Measurements from ENCODE around the gene PCGF2. TPM values are rescaled to one million over a fixed set of nuclear protein-coding genes. Genes with fewer than 3 reads are reported as not detected.

The PCGF2 gene
- total and polyA plus RNA-seq, 9 of the 15 experiments (the other 6 are each of a cell fraction or from before 2014, with no cell fraction given), result 1.3 to 33.4 (median 7.0) TPM

DNA sequence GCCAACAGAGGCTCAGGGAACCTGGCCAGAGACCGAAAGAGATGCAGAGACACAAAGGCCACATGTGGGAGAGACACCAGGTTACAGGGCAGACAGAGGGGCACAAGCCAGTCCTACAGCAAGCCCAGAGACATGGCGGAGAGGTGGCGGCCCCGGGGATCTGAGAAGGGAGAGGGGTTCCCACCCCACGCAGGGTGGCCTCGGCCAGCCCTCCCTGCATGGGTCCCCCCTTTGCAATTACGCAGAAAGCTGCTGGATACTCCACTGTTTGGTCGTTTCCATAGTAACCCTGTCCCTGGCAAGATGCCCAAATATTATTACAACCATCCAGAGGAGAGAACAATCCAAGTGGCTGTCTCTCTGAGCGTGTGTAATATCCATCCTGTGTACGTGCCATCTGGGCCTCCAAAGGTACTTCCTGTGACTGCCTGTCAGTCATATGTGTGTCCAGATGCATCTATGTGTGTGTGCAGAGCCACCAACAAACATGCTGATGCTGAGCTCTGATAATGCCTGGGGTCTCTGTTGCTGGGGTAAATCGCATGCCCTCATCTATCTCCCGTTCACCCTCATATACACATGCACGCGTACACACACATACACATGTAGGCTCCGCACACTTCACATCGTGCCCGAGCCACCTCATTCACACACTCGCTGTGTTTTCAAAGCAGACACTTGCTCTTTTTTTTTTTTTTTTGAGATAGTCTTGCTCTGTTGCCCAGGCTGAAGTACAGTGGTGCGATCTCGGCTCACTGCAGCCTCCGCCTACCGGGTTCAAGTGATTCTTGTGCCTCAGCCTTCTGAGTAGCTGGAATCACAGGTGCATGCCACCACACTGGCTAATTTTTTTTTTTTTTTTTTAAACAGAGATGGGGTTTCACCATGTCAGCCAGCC is 5.5 kb downstream of the PCGF2 start:
- DNase-seq (ENCODE audit: extremely low read depth in 1 of 4, low spot score in 3 of 4) (no peak), ATAC-seq (no peak), FAIRE-seq (no peak)
- CTCF ChIA-PET (ENCODE audit: low intra/inter-chr PET ratio), result no interaction called here
- peaks cover 38% of the 10 kb centered on the region; the same call in 2 of the 3 replicates for H3K36me3 ChIP-seq (ENCODE audit: control insufficient read depth, insufficient read depth, low read length)
- in situ Hi-C loops (cut with MboI), result no loop called here
- H3K4me1 ChIP-seq (replicated peaks in 1 of 2; ENCODE audit: control insufficient read depth in 2 of 2, insufficient read depth in 2 of 2, low read length in 2 of 2), result peaks cover 19 to 40% of the 10 kb centered on the region in 2 experiments
- 0 out of 4 replicates have a peak overlapping the region, but pooled peaks of 1 of the 2 experiments have one; percentile 1 for H3K9ac ChIP-seq (ENCODE audit: insufficient read depth in 1 of 2, low read depth in 2 of 2, low read length in 2 of 2)
- peaks cover 59% of the 10 kb centered on the region for H3K79me2 ChIP-seq (ENCODE audit: control insufficient read depth, insufficient read depth, low read length)
- no TSS peak for BruUV-seq (replicated peaks)
- no peak overlapping the region; the same call in 2 of the 3 replicates for H3K27ac ChIP-seq (ENCODE audit: extremely low read depth, low read depth, low read length)
- WGBS (ENCODE audit: insufficient coverage, low coverage, missing lambda C conversion rate), result 72% methylated on average over 19 of the region's 22 CpGs
- H4K20me1 ChIP-seq (replicated peaks; ENCODE audit: control insufficient read depth, insufficient read depth, low read length), result peaks cover 13% of the 10 kb centered on the region
- TF ChIP-seq NFIC (IDR thresholded peaks at IDR 0.05) (peak; percentile 90), U2AF1 (optimal IDR thresholded peaks at IDR 0.05; ENCODE audit: low read depth, low read length) (no peak), RFX1 (IDR thresholded peaks at IDR 0.05) (peak; percentile 87)
- TF ChIP-seq, protein P1, sequence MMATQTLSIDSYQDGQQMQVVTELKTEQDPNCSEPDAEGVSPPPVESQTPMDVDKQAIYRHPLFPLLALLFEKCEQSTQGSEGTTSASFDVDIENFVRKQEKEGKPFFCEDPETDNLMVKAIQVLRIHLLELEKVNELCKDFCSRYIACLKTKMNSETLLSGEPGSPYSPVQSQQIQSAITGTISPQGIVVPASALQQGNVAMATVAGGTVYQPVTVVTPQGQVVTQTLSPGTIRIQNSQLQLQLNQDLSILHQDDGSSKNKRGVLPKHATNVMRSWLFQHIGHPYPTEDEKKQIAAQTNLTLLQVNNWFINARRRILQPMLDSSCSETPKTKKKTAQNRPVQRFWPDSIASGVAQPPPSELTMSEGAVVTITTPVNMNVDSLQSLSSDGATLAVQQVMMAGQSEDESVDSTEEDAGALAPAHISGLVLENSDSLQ (IDR thresholded peaks at IDR 0.05), result peak; percentile 78
- H2AFZ ChIP-seq (ENCODE audit: low read depth, low read length), result no peak overlapping the region
- intact Hi-C loops (cut with micrococcal nuclease), result no loop called here
- no peaks in the 10 kb centered on the region for H3K27me3 ChIP-seq (ENCODE audit: control insufficient read depth in 2 of 2, insufficient read depth in 2 of 2, low read length in 2 of 2)
- H3K4me2 ChIP-seq (ENCODE audit: insufficient read depth, low read length), result no peak overlapping the region
- H3K4me3 ChIP-seq, result no peak overlapping the region
- H3K9me3 ChIP-seq (replicated peaks; ENCODE audit: control insufficient read depth, insufficient read depth, low read depth, low read length), result no peaks in the 10 kb centered on the region
- H3K9me1 ChIP-seq (ENCODE audit: control insufficient read depth, insufficient read depth, low read length), result peaks cover 7% of the 10 kb centered on the region
- POLR2A ChIA-PET, result interaction anchor here (1.6 kb wide), 1 partner anchor 11 kb away, joined by 6 read pairs; no protein-coding TSS in a partner anchor

All from K562 (cell line).